HG03064 (cell line): ENCODE measurements around the gene GHDC.
"Not testable (repeated sequence)": the region's sequence is repeated elsewhere in the genome, so short reads cannot be mapped to it uniquely, and the experiment has no call there.

Source experiments
- ATAC-seq: cut with Tn5 transposase; IDR thresholded peaks from one replicate; pipeline ENCODE4 v1.9.1; 2021; ENCODE audit warnings: low read depth; ENCODE audit not compliant: unreplicated experiment

GHDC gene

DNA sequence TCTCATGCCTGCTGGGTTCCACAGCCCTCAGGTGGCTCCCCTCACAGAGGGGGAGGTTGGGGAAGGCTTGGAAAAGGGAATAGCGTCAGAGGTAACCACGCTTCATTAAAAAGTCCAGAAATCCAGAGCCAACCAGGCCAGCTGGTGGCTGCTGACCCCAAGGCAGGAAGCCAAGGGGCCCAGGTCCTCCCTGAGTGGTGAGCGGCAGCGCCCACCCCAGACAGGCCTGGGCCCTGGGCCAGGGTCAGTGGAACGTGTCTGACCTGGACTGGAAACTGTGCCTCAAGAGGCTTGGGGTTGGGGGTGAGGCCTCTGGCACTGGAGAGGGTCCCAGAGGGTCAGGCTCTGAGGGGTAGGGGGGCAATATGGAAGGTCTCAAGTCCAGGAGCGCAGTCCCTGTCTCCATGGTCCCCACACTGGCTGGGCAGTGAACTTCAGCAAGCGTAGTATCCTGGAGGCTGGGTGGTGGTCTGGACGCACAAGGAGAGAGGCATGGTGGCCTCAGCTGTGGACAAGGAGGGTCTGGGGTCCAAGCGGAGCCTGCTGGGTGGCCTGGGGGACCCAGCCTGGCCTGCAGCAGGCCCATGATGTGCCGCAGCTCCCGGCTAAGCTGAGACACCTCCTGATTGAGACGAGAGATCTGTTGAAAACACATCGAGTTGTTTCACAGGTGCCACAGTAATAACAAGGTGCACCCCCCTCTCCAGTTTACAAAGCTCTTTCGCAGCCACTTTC, 34.3 kb downstream of the GHDC start:
- no peak for ATAC-seq

DNA sequence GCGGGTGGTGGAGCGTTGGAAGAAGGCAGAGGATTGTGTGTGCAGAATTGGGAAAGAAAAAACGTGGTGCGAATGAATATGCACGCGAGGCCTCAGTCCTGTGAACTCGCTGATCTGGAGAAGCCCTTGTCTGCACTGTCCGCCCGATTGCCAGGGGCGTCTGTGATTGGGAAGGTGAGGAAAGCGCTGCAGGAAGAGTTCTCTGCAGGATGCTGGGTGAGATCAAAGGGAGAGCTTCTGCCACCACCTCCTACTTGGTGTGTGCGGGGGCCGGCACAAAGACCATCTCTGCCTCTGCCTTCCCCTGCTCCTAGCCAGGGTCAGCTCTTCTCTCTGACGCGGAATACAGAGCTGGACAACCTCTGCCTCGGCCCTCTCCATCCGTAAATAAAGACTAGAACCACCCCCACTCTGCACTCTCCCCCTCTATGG, 38.7 kb downstream of the GHDC start:
- no peak for ATAC-seq

DNA sequence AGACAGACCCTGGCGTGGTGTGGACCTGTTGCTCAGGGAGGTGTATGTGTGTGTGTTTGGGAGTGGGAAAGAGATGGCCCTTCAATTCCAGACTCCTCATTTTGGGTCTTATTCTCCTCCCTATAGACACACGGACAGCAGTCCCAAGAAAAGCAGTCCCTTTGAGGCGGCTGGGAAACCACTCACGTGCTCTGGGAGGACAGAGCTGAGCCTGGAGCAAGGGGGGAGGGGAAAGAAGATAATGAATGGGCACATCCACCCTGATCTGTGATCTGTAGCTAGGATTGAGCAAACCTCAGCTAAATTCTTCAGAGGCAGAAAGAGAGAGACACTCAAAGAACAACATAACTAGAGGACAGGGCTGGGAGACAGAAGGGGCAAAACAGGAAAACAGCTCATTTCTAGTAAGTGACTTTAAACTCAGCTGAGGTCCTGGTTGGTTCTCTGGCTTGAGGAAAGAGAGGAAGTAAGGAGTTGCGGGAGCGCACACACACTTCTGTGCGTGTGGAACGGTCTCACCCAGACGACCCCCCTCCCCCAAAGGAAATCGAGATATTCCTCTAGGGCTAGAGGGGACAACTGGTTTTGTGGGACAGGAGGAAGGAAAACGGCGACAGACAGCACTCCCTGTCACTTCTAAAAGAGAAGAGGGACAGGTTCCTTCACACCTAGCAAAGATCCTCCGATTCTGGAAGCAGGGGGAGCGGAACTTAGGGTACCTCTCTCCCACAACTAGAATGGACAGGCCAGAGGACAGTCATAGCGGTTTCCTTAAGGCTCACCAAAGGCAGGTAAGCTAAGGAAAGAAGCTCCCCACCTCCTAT, 40.2 kb downstream of the GHDC start:
- no peak for ATAC-seq

DNA sequence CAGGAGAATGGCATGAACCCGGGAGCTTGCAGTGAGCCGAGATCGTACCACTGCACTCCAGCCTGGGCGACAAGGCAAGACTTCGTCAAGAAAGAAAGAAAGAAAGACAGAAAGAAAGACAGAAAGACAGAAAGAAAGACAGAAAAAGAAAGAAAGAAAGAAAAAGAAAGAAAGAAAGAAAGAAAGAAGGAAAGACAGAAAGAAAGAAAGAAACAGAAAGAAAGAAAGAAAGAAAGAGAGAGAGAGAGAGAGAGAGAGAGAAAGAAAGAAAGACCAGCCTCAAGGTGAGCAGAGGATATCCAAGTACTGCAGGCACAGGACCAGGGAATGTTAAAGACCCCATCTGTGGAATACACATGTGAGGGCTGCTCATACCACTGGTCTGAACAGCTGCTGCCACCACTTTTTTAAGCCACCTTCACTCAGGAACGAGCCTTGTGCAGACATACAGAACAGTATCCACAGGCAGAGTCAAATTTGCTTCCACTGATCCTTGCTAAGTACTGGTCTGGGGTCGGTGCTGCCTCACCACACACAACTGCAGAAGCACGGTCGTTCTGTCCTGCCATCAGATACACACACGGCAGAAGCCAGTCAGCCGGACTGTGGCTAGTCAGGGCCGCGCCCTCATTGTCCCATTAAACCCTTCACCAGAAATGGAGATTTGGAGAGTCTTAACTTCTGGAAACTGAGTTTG, 47.2 kb downstream of the GHDC start:
- no peak for ATAC-seq

DNA sequence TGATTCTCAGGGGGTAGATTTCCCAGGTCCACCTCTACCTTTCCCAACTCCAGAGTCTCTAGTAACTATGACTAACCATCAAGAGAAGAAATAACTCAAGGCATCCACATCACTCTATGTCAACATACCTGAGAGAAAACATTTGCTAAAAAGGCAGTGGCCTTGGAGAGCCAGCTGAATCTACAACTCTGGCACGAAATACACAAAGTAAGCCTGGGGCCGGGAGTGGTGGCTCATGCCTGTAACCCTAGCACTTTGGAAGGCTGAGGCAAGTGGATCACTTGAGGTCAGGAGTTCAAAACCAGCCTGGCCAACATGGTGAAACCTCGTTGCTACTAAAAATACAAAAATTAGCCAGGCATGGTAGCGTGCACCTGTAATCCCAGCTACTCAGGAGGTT, 51.2 kb downstream of the GHDC start:
- ATAC-seq: not testable (repeated sequence)

DNA sequence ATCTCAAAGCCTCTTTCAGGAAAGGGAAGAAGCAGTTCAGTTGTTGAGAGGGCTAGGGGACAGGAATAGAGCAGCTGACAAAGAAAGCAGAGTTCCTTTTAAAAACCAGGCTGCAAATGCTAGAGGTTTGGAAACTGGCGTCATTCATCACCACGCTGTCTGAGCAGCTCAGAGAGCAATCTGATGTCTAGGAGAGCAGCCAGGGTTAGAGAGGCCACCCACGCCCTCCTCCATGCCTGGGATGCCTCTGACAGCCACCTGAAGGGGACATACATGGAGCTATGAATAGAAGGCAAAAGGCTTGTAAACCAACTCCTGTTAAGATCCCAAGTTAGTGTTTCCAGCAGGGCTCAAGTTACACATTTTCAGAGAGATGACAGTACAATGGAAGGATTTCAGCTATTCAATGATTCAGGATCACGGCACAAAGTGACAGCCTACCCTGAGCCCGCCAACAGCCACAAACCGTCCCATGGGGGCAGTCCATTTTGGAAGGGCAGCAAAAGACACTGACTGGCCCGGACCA, 51.9 kb downstream of the GHDC start:
- ATAC-seq: no peak

DNA sequence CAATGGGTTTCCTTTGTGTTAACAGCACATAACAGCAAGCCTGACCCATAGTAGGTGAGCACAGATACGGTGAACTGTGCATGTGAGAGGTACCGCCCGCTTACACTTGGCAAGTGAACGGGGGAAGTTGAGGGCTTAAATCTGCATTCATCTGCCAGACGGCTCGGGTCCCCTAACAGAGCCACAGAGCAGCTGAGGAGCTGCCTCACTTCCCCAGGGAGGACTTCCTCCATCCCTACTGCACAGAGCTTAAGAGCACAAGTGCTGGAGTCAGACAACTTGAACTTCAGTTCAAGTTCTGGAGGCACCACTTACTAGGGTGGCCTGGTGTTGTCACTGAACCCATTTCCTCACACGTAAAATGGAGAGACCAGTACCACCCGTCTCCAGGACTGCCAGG, 52.9 kb downstream of the GHDC start:
- ATAC-seq: no peak

DNA sequence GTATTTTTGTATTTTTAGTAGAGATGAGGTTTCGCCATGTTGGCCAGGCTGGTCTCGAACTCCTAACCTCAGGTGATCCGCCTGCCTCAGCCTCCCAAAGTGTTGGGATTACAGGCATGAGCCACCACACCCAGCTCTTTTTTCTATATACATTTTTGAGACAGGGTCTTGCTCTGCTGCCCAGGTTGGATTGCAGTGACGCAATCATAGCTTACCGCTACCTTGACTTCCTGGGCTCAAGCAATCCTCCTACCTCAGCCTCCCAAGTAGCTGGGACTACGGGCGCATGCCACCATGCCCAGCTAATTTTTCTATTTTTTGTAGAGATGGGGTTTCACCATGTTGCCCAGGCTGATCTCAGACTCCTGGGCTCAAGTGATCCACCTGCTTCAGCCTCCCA, 53.6 kb downstream of the GHDC start:
- not testable (repeated sequence) for ATAC-seq
